Measurements from ENCODE around the gene APOA1. TPM values are rescaled to one million over a fixed set of nuclear protein-coding genes. Genes with fewer than 3 reads are reported as not detected.

Gene APOA1
- polyA plus RNA-seq, 1 experiment = not detected

DNA sequence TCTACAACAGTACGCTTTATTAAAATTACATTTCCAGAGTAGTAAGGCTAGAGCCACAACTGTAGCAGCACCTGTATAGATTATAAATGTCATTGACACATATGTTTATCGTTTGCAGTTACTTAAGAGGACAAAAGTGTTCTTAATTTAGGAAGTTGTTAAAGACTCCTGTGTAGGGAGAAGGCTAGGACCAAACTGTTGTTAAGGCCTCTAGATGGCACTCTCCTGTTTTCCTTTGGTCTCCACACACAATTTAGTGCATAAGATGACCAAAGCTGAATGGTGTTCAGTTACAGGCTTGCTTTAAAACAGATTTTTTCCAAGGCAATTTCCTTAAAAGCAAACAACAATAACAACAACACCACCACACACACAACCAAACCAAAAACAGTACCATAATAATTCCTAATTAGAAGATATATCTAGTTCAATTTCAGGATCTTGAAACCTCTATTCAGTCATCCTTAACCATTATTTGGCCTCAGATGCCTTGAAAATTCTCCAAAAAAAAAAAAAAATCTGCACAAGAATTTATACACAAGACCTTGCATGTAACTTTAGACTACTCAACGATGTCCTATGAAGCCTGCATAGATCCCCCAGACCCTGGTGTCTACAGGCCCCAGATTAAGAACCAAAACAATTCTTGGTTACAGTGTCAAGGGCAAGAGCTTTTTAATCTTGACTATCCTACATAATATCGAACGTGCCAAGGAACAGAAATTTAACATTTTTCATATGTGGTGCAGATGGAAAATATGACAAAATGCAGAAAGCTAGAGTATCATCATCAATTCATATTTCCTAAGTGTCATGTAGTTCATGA is 42.6 kb upstream of the APOA1 start:
- POLR2A ChIA-PET = interaction anchor here (0.6 to 1.6 kb wide), 4 partner anchors 219 to 296 kb away, joined by 4 to 7 read pairs (median 6); no protein-coding TSS in a partner anchor
- peak; percentile 59 for DNase-seq (ENCODE audit: low read depth, low spot score)
- CTCF ChIA-PET = interaction anchor here (0.6 to 5.8 kb wide), 31 partner anchors 9 to 351 kb away, joined by 3 to 113 read pairs (median 4); partner anchors contain the start of genes APOA5 and SIK3

DNA sequence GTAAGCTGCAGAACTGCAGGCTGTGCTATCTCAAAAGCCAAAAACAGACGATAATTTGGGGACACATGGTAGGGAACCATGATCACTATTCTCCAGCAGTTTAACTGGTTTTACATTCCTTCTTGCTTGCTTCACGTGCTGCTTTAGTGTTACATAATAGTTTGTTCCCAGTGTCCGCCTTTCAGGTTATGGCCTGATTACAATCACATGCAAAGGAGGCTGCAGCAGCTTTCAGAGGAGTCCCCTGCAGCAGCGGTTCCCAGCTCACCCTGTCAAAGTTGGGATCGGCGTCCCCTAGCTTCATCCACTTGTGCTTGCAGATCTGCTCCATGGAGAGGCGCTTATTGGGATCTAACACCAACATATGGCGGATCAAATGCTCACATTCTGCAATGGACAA is 39.2 kb upstream of the APOA1 start:
- no peak overlapping the region for H3K4me3 ChIP-seq (ENCODE audit: low read depth, low read length)
- H3K9me3 ChIP-seq (ENCODE audit: control insufficient read depth, insufficient read depth, low read length) = no peaks in the 10 kb centered on the region
- H3K27me3 ChIP-seq (ENCODE audit: control insufficient read depth, insufficient read depth, low read length) = no peaks in the 10 kb centered on the region
- ChIA-PET POLR2A (no interaction called here), CTCF (interaction anchor here (1.1 to 1.5 kb wide), 2 partner anchors 85 to 229 kb away, joined by 3 to 9 read pairs; partner anchors contain the start of gene APOA5)
- H3K27ac ChIP-seq (ENCODE audit: low read depth, low read length) = no peak overlapping the region
- no peak for DNase-seq (ENCODE audit: low read depth, low spot score)
- TF ChIP-seq, protein P1, sequence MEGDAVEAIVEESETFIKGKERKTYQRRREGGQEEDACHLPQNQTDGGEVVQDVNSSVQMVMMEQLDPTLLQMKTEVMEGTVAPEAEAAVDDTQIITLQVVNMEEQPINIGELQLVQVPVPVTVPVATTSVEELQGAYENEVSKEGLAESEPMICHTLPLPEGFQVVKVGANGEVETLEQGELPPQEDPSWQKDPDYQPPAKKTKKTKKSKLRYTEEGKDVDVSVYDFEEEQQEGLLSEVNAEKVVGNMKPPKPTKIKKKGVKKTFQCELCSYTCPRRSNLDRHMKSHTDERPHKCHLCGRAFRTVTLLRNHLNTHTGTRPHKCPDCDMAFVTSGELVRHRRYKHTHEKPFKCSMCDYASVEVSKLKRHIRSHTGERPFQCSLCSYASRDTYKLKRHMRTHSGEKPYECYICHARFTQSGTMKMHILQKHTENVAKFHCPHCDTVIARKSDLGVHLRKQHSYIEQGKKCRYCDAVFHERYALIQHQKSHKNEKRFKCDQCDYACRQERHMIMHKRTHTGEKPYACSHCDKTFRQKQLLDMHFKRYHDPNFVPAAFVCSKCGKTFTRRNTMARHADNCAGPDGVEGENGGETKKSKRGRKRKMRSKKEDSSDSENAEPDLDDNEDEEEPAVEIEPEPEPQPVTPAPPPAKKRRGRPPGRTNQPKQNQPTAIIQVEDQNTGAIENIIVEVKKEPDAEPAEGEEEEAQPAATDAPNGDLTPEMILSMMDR (IDR thresholded peaks at IDR 0.05; ENCODE audit: low read depth, low read length) = no peak

More for the DNA sequence above, 42.6 kb upstream of the APOA1 start:
- no peak overlapping the region for H3K4me3 ChIP-seq (ENCODE audit: low read depth, low read length)
- H3K27me3 ChIP-seq (ENCODE audit: control insufficient read depth, insufficient read depth, low read length) = no peaks in the 10 kb centered on the region
- H3K9me3 ChIP-seq (ENCODE audit: control insufficient read depth, insufficient read depth, low read length) = no peaks in the 10 kb centered on the region
- TF ChIP-seq, protein P1 (IDR thresholded peaks at IDR 0.05; ENCODE audit: low read depth, low read length) = peak; percentile 89
- no peak overlapping the region for H3K27ac ChIP-seq (ENCODE audit: low read depth, low read length)

DNA sequence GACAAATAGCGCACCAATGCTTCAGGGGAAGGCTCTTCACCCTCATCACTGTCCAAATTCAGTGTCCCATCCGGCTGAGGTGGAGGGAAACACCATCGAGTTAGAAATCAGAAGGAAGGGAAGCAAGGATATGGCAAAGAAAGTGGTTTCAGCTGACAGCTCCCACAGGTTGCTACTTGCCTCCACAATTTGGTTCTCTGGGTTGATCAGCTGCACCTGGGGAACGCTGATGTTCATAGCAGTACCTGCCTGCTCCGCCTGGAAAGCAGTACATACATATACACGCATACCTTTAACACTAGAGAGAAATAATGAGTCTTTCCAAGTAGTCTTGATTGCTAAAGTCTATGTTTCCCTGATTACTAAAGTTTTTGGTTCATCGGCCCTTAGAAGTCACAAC is 37.8 kb upstream of the APOA1 start:
- TF ChIP-seq, protein P1 (IDR thresholded peaks at IDR 0.05; ENCODE audit: low read depth, low read length) = no peak
- no peak for DNase-seq (ENCODE audit: low read depth, low spot score)
- CTCF ChIA-PET = no interaction called here
- Histone ChIP-seq H3K9me3 (ENCODE audit: control insufficient read depth, insufficient read depth, low read length) (no peaks in the 10 kb centered on the region), H3K27me3 (ENCODE audit: control insufficient read depth, insufficient read depth, low read length) (no peaks in the 10 kb centered on the region), H3K4me3 (ENCODE audit: low read depth, low read length) (no peak overlapping the region), H3K27ac (ENCODE audit: low read depth, low read length) (no peak overlapping the region)
- POLR2A ChIA-PET = no interaction called here

DNA sequence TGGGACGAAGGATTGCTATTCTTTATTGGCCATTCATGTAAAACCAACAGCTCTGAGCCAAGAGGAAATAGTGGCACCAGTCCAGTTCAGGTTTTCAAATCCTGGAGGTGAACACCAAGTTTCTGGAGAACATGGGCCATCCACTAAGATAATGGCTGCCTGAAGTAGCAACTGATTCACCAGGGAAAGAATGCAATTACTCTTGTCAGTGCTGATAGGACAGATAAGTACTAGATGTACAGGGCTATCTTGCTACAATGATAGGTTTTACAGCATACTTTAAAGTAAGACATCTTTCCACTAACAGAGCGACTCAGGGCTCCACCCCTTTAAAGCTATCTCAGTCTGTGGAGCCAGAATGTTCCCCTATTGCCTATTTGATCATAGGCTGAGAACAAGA is 36.8 kb upstream of the APOA1 start:
- Histone ChIP-seq H3K9me3 (ENCODE audit: control insufficient read depth, insufficient read depth, low read length) (no peaks in the 10 kb centered on the region), H3K27ac (ENCODE audit: low read depth, low read length) (no peak overlapping the region), H3K4me3 (ENCODE audit: low read depth, low read length) (no peak overlapping the region), H3K27me3 (ENCODE audit: control insufficient read depth, insufficient read depth, low read length) (no peaks in the 10 kb centered on the region)
- no peak for DNase-seq (ENCODE audit: low read depth, low spot score)
- TF ChIP-seq, protein P1 (IDR thresholded peaks at IDR 0.05; ENCODE audit: low read depth, low read length) = no peak
- CTCF ChIA-PET = interaction anchor here (1.0 to 1.3 kb wide), 2 partner anchors 83 to 232 kb away, joined by 3 to 13 read pairs; partner anchors contain the start of gene APOA5
- POLR2A ChIA-PET = no interaction called here

DNA sequence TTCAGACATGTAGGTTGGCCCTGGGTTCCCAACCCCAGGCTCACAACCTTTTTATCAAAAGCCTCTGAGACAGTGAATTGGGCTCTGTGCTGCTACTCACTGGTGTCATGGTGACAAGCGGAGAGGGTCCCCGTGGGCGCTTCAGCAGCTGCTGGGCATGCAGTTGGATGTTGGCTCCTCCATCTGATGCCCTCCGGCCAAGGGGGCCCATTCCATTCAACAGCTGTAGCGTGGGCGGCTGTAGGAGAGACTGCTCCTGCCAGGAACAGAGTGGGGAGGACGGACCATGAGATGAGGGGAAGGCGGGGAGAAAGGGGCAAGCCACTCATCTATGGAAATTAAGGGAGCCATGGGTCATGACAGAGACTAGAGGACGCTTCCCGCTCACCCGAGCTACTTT is 36.0 kb upstream of the APOA1 start:
- POLR2A ChIA-PET = no interaction called here
- no peaks in the 10 kb centered on the region for H3K9me3 ChIP-seq (ENCODE audit: control insufficient read depth, insufficient read depth, low read length)
- CTCF ChIA-PET = interaction anchor here (0.6 to 1.3 kb wide), 3 partner anchors 38 to 288 kb away, joined by 3 to 13 read pairs (median 4); no protein-coding TSS in a partner anchor
- no peaks in the 10 kb centered on the region for H3K27me3 ChIP-seq (ENCODE audit: control insufficient read depth, insufficient read depth, low read length)
- TF ChIP-seq, protein P1 (IDR thresholded peaks at IDR 0.05; ENCODE audit: low read depth, low read length) = no peak
- no peak overlapping the region for H3K27ac ChIP-seq (ENCODE audit: low read depth, low read length)
- DNase-seq (ENCODE audit: low read depth, low spot score) = no peak
- no peak overlapping the region for H3K4me3 ChIP-seq (ENCODE audit: low read depth, low read length)
